ENCODE results near the gene PCNT. TPM values are rescaled to one million over a fixed set of nuclear protein-coding genes. Genes with fewer than 3 reads are reported as not detected.

Gene PCNT
- polyA plus RNA-seq, 1 donor from 2014 or later: 28.2 TPM

GRCh38 chr21:46443910-46444309, 120.0 kb downstream of the PCNT start:
- Histone ChIP-seq H3K27ac (ENCODE audit: low read length) (no peak overlapping the region), H3K9me3 (ENCODE audit: low read length) (no peaks in the 10 kb centered on the region), H3K36me3 (ENCODE audit: insufficient read depth, low read length) (no peaks in the 10 kb centered on the region), H3K79me2 (replicated peaks; ENCODE audit: insufficient read depth, low read length) (no peaks in the 10 kb centered on the region), H3K27me3 (ENCODE audit: insufficient read depth, low read depth, low read length) (no peaks in the 10 kb centered on the region), H2AFZ (ENCODE audit: low read depth, low read length) (no peak overlapping the region), H3K4me2 (ENCODE audit: low read length) (no peak overlapping the region), H3K4me3 (ENCODE audit: low read length) (no peak overlapping the region), H3F3A (ENCODE audit: insufficient read depth, low read length, poor library complexity, severe bottlenecking) (no peaks in the 10 kb centered on the region), H3K9me2 (ENCODE audit: insufficient read depth, low read length) (no peaks in the 10 kb centered on the region), H4K20me1 (ENCODE audit: insufficient read depth) (no peaks in the 10 kb centered on the region), H3K9ac (ENCODE audit: low read length) (no peak overlapping the region)
- TF ChIP-seq TAF1 (IDR thresholded peaks at IDR 0.05; ENCODE audit: low read depth) (no peak), SMC3 (conservative IDR thresholded peaks at IDR 0.05; ENCODE audit: poor library complexity) (no peak), REST (IDR thresholded peaks at IDR 0.05; ENCODE audit: borderline replicate concordance) (no peak), EP300 (conservative IDR thresholded peaks at IDR 0.05; ENCODE audit: poor library complexity, severe bottlenecking) (no peak), POLR2AphosphoS5 (IDR thresholded peaks at IDR 0.05) (no peak), MXI1 (conservative IDR thresholded peaks at IDR 0.05; ENCODE audit: poor library complexity, severe bottlenecking) (no peak), EZH2 (IDR thresholded peaks at IDR 0.05; ENCODE audit: borderline replicate concordance, insufficient read depth, low read length, poor library complexity, severe bottlenecking) (no peak), RAD21 (conservative IDR thresholded peaks at IDR 0.05) (no peak)
- TF ChIP-seq, protein P1, sequence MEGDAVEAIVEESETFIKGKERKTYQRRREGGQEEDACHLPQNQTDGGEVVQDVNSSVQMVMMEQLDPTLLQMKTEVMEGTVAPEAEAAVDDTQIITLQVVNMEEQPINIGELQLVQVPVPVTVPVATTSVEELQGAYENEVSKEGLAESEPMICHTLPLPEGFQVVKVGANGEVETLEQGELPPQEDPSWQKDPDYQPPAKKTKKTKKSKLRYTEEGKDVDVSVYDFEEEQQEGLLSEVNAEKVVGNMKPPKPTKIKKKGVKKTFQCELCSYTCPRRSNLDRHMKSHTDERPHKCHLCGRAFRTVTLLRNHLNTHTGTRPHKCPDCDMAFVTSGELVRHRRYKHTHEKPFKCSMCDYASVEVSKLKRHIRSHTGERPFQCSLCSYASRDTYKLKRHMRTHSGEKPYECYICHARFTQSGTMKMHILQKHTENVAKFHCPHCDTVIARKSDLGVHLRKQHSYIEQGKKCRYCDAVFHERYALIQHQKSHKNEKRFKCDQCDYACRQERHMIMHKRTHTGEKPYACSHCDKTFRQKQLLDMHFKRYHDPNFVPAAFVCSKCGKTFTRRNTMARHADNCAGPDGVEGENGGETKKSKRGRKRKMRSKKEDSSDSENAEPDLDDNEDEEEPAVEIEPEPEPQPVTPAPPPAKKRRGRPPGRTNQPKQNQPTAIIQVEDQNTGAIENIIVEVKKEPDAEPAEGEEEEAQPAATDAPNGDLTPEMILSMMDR (IDR thresholded peaks at IDR 0.05; ENCODE audit: poor library complexity, severe bottlenecking): no peak

GRCh38 chr21:46448108-46448507, 124.2 kb downstream of the PCNT start:
- Histone ChIP-seq H4K20me1 (ENCODE audit: insufficient read depth) (no peaks in the 10 kb centered on the region), H3K27ac (ENCODE audit: low read length) (no peak overlapping the region), H3F3A (ENCODE audit: insufficient read depth, low read length, poor library complexity, severe bottlenecking) (no peaks in the 10 kb centered on the region)

More at GRCh38 chr21:46448108-46448507, 124.2 kb downstream of the PCNT start:
- Histone ChIP-seq H3K27me3 (ENCODE audit: insufficient read depth, low read depth, low read length) (no peaks in the 10 kb centered on the region), H3K4me3 (ENCODE audit: low read length) (no peak overlapping the region), H2AFZ (ENCODE audit: low read depth, low read length) (no peak overlapping the region), H3K79me2 (replicated peaks; ENCODE audit: insufficient read depth, low read length) (no peaks in the 10 kb centered on the region), H3K9me3 (ENCODE audit: low read length) (no peaks in the 10 kb centered on the region), H3K9me2 (ENCODE audit: insufficient read depth, low read length) (no peaks in the 10 kb centered on the region), H3K9ac (ENCODE audit: low read length) (no peak overlapping the region), H3K4me2 (ENCODE audit: low read length) (no peak overlapping the region), H3K36me3 (ENCODE audit: insufficient read depth, low read length) (no peaks in the 10 kb centered on the region)
- TF ChIP-seq TAF1 (IDR thresholded peaks at IDR 0.05; ENCODE audit: low read depth) (no peak), POLR2AphosphoS5 (IDR thresholded peaks at IDR 0.05) (no peak), MXI1 (conservative IDR thresholded peaks at IDR 0.05; ENCODE audit: poor library complexity, severe bottlenecking) (no peak), SMC3 (conservative IDR thresholded peaks at IDR 0.05; ENCODE audit: poor library complexity) (no peak), REST (IDR thresholded peaks at IDR 0.05; ENCODE audit: borderline replicate concordance) (no peak), EP300 (conservative IDR thresholded peaks at IDR 0.05; ENCODE audit: poor library complexity, severe bottlenecking) (no peak), EZH2 (IDR thresholded peaks at IDR 0.05; ENCODE audit: borderline replicate concordance, insufficient read depth, low read length, poor library complexity, severe bottlenecking) (no peak), RAD21 (conservative IDR thresholded peaks at IDR 0.05) (no peak)
- TF ChIP-seq, protein P1 (IDR thresholded peaks at IDR 0.05; ENCODE audit: poor library complexity, severe bottlenecking): no peak
